ENCODE measurements around the gene RBFOX1. TPM values are rescaled to one million over a fixed set of nuclear protein-coding genes. Genes with fewer than 3 reads are reported as not detected.

Gene RBFOX1
- total and polyA plus RNA-seq, 2 donors (not counting 1 experiment from before 2014, with no cell fraction given) = not detected

GRCh38 chr16:7333180-7333725 is 608 bp downstream of the RBFOX1 start:
- Mint-ChIP-seq H3K27me3 (no peaks in the 10 kb centered on the region), H3K9me3 (ENCODE audit: insufficient read depth) (no peaks in the 10 kb centered on the region), H3K4me1 (no peaks in the 10 kb centered on the region), H3K4me3 (no peak overlapping the region), H3K27ac (no peak overlapping the region)
- Histone ChIP-seq H2AFZ (ENCODE audit: insufficient read depth, low read depth, low read length, poor library complexity, severe bottlenecking) (no peak overlapping the region), H3K9ac (ENCODE audit: low read length) (no peak overlapping the region), H3K4me3 (ENCODE audit: control extremely low read depth in 1 of 5, extremely low read depth in 1 of 5, insufficient read depth in 1 of 5, low read depth in 2 of 5, low read length in 4 of 5) (no peak overlapping the region), H4K20me1 (ENCODE audit: control insufficient read depth, insufficient read depth, low read length, poor library complexity, severe bottlenecking) (no peaks in the 10 kb centered on the region), H3K27ac (ENCODE audit: low read length in 2 of 2) (no peak overlapping the region), H3K9me3 (ENCODE audit: control extremely low read depth in 1 of 3, control insufficient read depth in 2 of 3, insufficient read depth in 1 of 3, low read length in 2 of 3) (no peaks in the 10 kb centered on the region), H3K4me1 (ENCODE audit: control insufficient read depth in 2 of 2, insufficient read depth in 2 of 2, low read length in 2 of 2) (no peaks in the 10 kb centered on the region), H3K4me2 (replicated peaks; ENCODE audit: low read depth, low read length, poor library complexity, severe bottlenecking) (no peak overlapping the region), H3K79me2 (ENCODE audit: control insufficient read depth, insufficient read depth, low read length) (no peaks in the 10 kb centered on the region), H3K27me3 (replicated peaks in 1 of 4; ENCODE audit: control extremely low read depth in 1 of 4, control insufficient read depth in 3 of 4, insufficient read depth in 4 of 4, low read length in 3 of 4) (no peaks in the 10 kb centered on the region), H3K36me3 (replicated peaks in 1 of 2; ENCODE audit: control extremely low read depth in 1 of 2, control insufficient read depth in 1 of 2, extremely low read depth in 1 of 2, insufficient read depth in 2 of 2, low read length in 1 of 2) (no peaks in the 10 kb centered on the region)
- ChIA-PET CTCF (no interaction called here), POLR2A (no interaction called here)
- 95% methylated on average over 6 of the region's 6 CpGs for WGBS (ENCODE audit: insufficient coverage)
- no peak for TF ChIP-seq EZH2 (IDR thresholded peaks at IDR 0.05; ENCODE audit: borderline replicate concordance, insufficient read depth, low read depth, low read length, poor library complexity, severe bottlenecking)
- ATAC-seq (ENCODE audit: low read depth) (no peak), DNase-seq (no peak)
- intact Hi-C loops (cut with micrococcal nuclease) = no loop called here

GRCh38 chr16:7334801-7335560 is 2.3 kb downstream of the RBFOX1 start:
- H3K4me2 ChIP-seq (replicated peaks; ENCODE audit: low read depth, low read length, poor library complexity, severe bottlenecking) = no peak overlapping the region
- Mint-ChIP-seq H3K27me3 (no peaks in the 10 kb centered on the region), H3K4me3 (no peak overlapping the region), H3K27ac (no peak overlapping the region), H3K9me3 (ENCODE audit: insufficient read depth) (no peaks in the 10 kb centered on the region), H3K4me1 (no peaks in the 10 kb centered on the region)
- H3K27ac ChIP-seq (ENCODE audit: low read length in 2 of 2) = no peak overlapping the region
- H3K79me2 ChIP-seq (ENCODE audit: control insufficient read depth, insufficient read depth, low read length) = no peaks in the 10 kb centered on the region
- ChIA-PET CTCF (no interaction called here), POLR2A (no interaction called here)
- H3K9me3 ChIP-seq (ENCODE audit: control extremely low read depth in 1 of 3, control insufficient read depth in 2 of 3, insufficient read depth in 1 of 3, low read length in 2 of 3) = peaks cover 0 to 5% (median 0%) of the 10 kb centered on the region in 3 donors
- no peaks in the 10 kb centered on the region for H3K4me1 ChIP-seq (ENCODE audit: control insufficient read depth in 2 of 2, insufficient read depth in 2 of 2, low read length in 2 of 2)
- H4K20me1 ChIP-seq (ENCODE audit: control insufficient read depth, insufficient read depth, low read length, poor library complexity, severe bottlenecking) = no peaks in the 10 kb centered on the region
- H3K36me3 ChIP-seq (replicated peaks in 1 of 2; ENCODE audit: control extremely low read depth in 1 of 2, control insufficient read depth in 1 of 2, extremely low read depth in 1 of 2, insufficient read depth in 2 of 2, low read length in 1 of 2) = no peaks in the 10 kb centered on the region
- no peak overlapping the region for H3K9ac ChIP-seq (ENCODE audit: low read length)
- DNase-seq = no peak
- no peak for TF ChIP-seq CTCF (IDR thresholded peaks at IDR 0.05)
- no peak for TF ChIP-seq EZH2 (IDR thresholded peaks at IDR 0.05; ENCODE audit: borderline replicate concordance, insufficient read depth, low read depth, low read length, poor library complexity, severe bottlenecking)
- no peaks in the 10 kb centered on the region for H3K27me3 ChIP-seq (replicated peaks in 1 of 4; ENCODE audit: control extremely low read depth in 1 of 4, control insufficient read depth in 3 of 4, insufficient read depth in 4 of 4, low read length in 3 of 4)
- H2AFZ ChIP-seq (ENCODE audit: insufficient read depth, low read depth, low read length, poor library complexity, severe bottlenecking) = no peak overlapping the region
- intact Hi-C loops (cut with micrococcal nuclease) = no loop called here
- no peak for ATAC-seq (ENCODE audit: low read depth)
- H3K4me3 ChIP-seq (ENCODE audit: control extremely low read depth in 1 of 5, extremely low read depth in 1 of 5, insufficient read depth in 1 of 5, low read depth in 2 of 5, low read length in 4 of 5) = no peak overlapping the region
- 100% methylated on average over 1 of the region's 3 CpGs for WGBS (ENCODE audit: insufficient coverage)
